Fibroblast of skin of abdomen (primary cell): ENCODE measurements around the gene ST8SIA4. TPM values are rescaled to one million over a fixed set of nuclear protein-coding genes. Genes with fewer than 3 reads are reported as not detected.

Experiments
- DNase-seq: peaks from one replicate; pipeline ENCODE4 v3.0.0-alpha.2; 2013
- polyA plus RNA-seq, 2 experiments: library from polyadenylated mRNA; unstranded; fragments of 120-200 nt; gene quantifications; one replicate each; pipeline ENCODE4 v1.2.1, GENCODE V29; 2013; ENCODE audit not compliant: insufficient read length in 2 of 2

The ST8SIA4 gene
- polyA plus RNA-seq (2013, experiment 1 of 2; ENCODE audit: insufficient read length): 1.8 TPM
- 1.2 TPM for polyA plus RNA-seq (2013, experiment 2 of 2; ENCODE audit: insufficient read length)

GRCh38 chr5:100903039-100903887 is at the start of gene ST8SIA4:
TSS of gene ST8SIA4 (minus strand) at chr5:100903282. CDS start at chr5:100902955, 327 bp downstream.
- peak; percentile 67 for DNase-seq

DNA sequence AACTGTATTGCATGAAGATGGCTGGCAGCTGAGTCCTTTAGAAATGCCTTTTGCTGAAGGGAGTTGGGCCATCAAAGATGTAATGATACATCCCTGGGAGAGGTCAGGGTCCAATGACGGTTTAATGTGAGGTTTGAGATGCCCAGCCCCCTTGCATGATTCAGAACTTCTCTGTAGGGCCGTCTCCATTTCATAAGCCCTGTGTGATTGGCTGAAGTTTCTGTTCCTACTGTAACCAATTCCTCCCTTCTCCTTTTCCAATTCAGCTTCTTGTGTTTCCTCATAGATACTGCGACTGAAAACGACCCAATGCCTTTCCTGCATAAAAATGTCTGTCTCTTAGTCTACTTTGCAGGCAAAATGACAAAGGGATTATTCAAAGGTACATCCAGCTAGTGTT is 47.9 kb upstream of the ST8SIA4 start:
- DNase-seq: no peak

GRCh38 chr5:100913298-100913697 is 10.2 kb upstream of the ST8SIA4 start:
- no peak for DNase-seq

- DNase-seq: no peak
These were observed 6.0 kb upstream of the ST8SIA4 start for GRCh38 chr5:100909034-100909433.

DNA sequence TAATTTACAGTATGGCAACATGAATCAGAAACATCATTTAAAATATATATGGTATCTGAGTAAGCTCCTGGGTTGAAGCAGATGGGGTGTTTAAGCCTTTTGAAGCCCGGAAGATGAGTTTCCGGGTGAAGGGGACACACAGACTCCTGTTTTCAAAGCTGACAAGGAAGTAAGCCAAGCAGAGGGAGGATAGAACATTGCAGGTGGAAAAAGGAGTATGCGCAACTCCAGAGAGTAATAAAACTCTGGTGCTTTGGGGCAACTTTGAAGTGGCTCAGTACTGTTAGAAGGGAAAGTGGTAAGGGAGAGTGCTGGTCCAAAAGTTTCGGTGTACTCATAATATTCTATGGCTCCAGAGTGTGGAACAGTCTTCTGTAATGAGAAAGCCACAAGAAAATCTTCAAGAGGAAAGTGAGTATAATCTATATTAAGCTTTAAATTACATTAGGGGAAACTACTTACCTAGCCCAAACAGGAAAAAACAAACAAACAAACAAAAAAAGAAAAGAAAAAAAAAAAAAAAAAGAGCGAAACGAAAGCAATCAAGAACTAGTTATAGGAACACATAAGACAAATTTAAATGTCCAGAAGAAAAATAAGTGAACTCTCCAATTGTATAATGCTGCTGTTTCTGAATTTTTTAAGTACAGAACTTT is 2.3 kb upstream of the ST8SIA4 start:
- no peak for DNase-seq

GRCh38 chr5:100904259-100904861 is 1.3 kb upstream of the ST8SIA4 start:
- DNase-seq: no peak

DNA sequence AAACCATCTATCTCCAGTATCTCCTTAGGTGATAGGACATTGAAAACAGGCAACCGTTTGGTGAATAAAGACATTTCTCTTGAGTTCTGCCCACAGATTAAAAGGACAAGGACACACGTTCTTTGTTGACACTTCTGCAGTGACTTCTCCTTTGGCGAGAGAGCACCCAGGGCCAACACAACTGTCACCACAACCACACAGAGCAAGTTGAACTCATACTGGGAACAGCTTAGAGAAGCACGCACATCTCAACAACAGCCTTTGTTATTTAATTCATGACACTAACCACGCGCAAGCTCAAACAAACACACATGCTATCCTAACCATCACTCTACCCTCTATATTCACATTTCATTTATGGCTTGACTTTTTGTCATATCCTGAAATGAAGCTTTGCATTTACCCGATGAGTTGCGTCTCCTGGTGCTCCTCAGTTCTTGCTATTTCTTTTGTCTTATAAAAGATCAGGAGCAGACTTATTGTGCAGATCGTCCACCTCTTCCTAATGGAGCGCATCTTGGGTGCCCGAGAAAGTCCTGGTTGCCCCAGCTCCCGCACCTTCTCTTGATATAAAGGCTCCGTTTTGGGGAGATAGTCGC is 543 bp downstream of the ST8SIA4 start:
- DNase-seq: no peak

DNA sequence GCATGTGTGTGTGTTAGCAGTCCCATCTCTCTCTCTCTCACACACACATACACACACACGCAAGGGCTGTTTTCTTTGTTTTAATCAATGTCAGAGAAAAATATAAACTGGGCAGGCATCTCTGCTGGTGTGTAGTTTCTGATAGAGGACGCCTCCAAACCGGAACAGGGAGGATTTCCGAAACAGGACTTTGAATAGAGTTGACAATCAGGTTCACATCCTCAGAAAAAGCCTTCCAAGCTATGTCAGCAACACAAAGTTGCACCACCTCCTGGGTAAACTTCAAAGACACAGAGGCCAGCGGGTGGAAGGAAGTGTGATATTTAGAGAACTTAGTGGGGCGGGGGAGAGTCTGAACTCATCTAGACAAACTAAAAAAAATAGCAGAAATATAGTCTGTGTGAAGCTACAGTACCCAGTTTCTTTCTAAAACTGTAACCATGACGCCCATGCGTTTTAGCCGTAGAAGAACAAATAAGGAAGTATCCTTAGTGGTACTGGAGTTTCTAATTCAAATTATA is 1.2 kb downstream of the ST8SIA4 start:
- DNase-seq: no peak

DNA sequence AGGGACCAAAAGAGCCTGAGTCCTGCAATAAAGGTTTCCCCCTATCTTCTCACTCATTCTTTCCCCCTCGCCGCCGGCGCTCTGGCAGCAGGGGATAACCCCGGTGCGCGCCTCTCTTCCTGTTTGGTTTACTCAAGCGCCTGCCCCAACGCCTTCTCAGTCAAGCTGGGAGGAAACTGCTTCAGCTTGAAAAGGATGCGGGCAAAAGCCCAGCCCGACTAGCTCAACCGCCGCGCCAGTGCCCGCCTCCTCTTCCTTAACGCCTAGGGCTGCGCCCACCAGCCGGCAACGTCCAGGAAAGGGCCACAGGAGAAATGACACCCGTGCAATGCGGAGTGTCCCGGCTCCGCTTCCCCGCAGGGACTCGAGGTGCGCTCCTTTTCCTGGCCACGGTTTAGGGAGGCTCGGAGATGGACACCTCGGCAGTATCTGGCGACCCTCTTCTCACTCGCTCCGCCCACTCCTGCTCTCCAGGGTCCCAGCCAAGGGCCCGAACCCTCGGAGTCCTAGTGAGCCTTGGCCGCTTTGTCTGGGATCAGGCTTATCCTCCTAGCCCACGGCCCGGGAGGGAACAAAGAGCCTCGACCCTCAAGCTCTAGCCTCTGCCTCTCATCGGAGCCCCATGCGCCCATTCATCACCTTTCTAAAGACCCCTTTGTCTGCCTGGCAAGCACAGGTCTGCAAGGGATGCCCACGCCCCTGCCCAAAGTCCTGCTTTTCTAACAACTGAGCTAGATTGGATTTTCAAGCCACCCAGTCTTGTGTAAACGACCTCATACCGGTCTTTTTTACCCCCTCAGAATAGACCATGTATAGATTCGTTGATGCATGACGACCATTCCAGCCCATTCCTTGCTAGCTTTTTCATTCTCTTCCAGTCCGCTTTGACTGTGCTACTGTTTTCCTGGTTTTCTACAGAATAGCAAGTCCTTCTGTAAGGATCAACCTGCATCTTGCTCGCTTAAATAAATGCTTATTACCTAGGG is 2.0 kb downstream of the ST8SIA4 start:
- DNase-seq: peak; percentile 60

DNA sequence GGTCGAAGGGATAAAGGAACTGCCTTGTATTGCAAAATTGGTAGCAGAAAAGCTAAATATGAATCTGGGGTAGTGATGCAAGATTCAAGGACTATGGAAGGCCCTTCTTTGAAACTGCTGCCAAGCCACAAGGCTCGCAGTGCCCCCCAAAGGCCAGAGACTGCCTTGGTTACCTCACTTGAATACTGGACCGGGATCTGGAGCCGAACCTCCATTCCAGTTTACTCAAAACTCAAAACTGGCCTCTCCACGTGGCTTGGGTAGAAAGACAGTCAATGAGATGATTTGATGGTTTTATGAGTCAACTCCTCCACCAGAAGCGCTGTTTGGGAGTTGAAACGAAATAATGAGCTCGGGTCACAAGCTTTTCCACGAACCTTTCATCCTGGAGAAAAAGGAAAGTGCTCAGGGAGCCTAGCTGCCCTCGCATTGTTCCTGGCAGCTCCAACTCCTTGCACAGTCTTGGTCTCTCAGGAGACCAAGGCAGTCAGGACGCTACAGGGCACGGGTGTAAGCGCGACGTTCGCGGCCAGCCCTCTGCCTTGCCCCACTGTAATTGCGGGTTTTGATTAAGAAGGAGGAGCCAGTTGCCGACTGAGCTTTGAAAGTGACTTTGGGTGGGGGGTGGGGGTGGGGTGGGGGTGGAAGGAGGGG is 2.8 kb downstream of the ST8SIA4 start:
- peak; percentile 29 for DNase-seq

- no peak for DNase-seq
These were observed 3.4 kb downstream of the ST8SIA4 start for GRCh38 chr5:100899675-100900074.

DNA sequence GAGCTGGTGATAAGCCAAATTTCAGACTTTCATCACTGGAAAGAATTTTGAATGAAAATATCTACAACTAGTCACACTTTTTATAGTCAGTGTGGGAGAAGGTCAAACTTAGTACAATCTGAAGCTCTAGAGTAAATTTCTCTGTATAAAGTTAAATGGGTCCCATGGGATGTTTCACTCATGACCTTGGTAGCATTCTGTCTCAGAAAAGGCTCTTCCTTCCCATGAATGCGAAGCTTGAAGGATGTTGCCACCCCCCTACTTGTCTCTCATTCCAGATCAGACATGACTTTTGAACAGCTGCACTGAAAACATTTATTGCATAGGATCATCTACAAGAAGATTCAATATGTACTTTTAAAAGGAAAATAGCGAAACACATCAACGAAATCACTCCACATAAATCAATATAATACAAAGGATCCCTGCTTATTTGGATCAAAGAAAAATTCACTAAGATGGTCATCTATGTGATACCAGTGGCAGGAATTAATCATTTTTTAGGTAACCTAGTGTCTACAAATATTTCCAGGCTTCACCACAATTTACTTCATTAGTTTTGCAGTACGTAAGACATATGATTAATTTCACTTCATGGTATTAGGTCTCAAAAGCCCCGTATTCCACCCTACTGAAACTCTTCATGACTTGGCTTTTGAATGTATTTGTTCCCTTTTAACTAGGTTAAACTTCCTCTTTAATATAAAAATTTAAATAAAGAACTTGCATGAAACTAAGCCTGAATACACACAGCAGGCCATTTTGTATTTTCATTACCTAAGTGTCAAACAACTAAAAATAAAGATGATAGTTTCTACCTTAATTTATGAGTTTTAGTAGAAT is 4.4 kb downstream of the ST8SIA4 start:
- DNase-seq: no peak

GRCh38 chr5:100896054-100896453 is 7.0 kb downstream of the ST8SIA4 start:
- DNase-seq: no peak

DNA sequence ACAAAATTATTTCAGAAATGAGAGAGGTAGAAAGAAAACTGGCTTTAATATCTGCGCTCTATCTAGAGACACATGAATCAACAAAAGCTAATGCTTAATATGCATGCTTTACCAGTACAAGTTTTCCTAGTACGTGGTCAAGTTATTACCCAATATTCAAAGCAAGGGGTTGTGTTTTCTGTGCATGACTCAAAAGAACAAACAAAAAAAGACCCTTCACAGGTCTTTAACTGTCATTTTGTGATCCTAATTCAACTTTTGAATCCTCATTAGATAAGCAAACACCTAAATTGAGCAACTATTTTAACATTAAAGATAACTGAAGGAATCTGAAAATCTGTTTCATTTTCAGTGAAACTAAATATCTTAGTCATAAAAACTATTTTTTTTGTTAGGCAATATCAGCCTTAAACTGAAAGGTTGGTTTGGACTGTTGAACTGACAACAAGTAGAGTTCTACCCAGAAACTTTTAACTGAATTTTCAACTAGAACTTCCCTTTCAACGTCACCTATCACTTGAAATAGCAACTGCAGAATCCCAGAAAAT is 12.5 kb downstream of the ST8SIA4 start:
- DNase-seq: no peak

DNA sequence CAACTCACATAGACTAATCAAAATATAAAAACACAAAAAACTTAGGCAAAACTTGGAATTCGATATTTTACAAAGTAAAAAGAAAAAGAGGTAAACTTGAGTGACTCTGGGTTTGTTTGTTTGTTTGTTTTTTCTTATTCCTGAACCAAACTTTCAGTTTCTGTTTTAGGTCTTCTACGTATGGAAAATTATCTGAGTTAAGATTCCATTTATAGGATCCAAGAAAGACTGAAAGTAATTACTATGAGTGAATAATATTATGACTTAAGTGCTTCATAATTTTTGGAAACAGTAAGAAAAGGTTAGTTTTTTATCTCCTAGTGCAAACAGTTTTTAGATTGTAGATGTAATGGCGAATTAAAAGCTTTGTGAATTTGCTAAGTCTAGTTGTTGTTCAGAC is 13.2 kb downstream of the ST8SIA4 start:
- no peak for DNase-seq

- DNase-seq: no peak
These were observed 13.8 kb downstream of the ST8SIA4 start for GRCh38 chr5:100889165-100889743.

DNA sequence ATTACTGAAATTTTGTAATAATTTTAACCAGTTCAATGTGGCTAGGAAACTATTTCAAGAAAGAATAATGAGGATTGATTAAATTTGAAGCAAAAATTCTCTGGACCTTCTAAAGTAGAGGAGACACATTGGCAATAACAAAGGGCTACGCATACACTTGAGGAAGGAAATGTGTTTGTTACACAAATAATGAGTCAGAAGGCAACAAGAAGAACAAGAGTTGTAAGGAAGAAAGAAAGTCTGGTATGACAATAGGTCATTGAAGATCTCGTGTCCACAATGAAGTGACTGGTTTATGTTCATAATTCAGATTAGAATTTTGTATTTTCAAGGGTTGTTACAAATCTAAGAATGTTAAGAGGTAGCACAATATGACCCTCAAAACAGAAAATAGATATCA is 25.8 kb downstream of the ST8SIA4 start:
- no peak for DNase-seq

DNA sequence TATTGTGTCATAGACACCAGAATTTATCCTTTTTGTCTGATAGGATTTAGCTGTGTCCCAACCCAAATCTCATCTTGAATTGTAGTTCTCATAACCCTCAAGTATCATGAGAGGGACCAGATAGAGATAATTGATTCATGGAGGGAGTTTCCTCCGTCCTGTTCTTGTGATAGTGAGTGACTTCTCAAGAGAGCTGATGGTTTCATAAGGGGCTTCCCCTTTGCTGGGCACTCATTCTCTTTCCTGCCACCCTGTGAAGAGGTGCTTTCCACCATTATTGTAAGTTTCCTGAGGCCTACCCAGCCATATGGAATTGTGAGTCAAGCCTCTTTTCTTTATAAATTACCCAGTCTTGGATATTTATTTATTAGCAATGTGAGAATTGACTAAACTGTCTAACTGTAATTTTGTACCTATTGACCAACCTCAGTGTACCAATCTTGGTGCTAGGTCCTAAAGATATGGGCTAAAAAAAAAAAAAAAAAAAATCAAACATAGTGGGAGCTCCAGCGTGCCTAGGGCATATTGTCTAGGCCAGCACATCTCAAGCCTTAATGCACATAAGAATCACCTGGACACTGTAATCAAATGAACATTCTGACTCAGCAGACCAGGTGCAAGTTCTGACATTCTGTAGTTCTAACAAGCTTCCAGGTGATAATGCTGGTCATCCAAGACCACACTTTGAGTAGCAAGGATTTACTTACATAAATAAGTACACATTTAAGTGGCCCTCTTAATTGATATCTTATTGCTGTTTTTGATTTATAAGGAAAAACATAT is 30.5 kb downstream of the ST8SIA4 start:
- DNase-seq: no peak
